Retina (tissue), 1 donor: Measurements from ENCODE around the gene FOXP2.
"Not testable (repeated sequence)": the region's sequence is repeated elsewhere in the genome, so short reads cannot be mapped to it uniquely, and the experiment has no call there.

Experiments used
- DNase-seq: peaks from one replicate; pipeline ENCODE4 v3.0.0-alpha.2; 2016

FOXP2 gene

GRCh38 chr7:114504586-114504985, 90.0 kb downstream of the FOXP2 start:
- no peak for DNase-seq

GRCh38 chr7:114507381-114507780, 92.8 kb downstream of the FOXP2 start:
- DNase-seq, result no peak

- no peak for DNase-seq
These were observed 93.5 kb downstream of the FOXP2 start for GRCh38 chr7:114508086-114508485.

GRCh38 chr7:114510824-114511223, 96.2 kb downstream of the FOXP2 start:
- DNase-seq, result not testable (repeated sequence)

GRCh38 chr7:114519240-114519639, 104.6 kb downstream of the FOXP2 start:
- DNase-seq, result peak; percentile 12

- no peak for DNase-seq
These were observed 107.5 kb downstream of the FOXP2 start for GRCh38 chr7:114522081-114522480.

- no peak for DNase-seq
These were observed 113.0 kb downstream of the FOXP2 start for GRCh38 chr7:114527589-114527988.

- no peak for DNase-seq
These were observed 115.5 kb downstream of the FOXP2 start for GRCh38 chr7:114530057-114530611.

GRCh38 chr7:114531326-114531725, 116.7 kb downstream of the FOXP2 start:
- no peak for DNase-seq

GRCh38 chr7:114533131-114533530, 118.5 kb downstream of the FOXP2 start:
- peak; percentile 30 for DNase-seq

- DNase-seq, result no peak
These were observed 120.3 kb downstream of the FOXP2 start for GRCh38 chr7:114534953-114535352.

GRCh38 chr7:114539575-114539974, 125.0 kb downstream of the FOXP2 start:
- no peak for DNase-seq

- DNase-seq, result no peak
These were observed 125.7 kb downstream of the FOXP2 start for GRCh38 chr7:114540291-114540690.

GRCh38 chr7:114547346-114547745, 132.7 kb downstream of the FOXP2 start:
- not testable (repeated sequence) for DNase-seq

GRCh38 chr7:114548081-114548980, 133.7 kb downstream of the FOXP2 start:
- no peak for DNase-seq

GRCh38 chr7:114554781-114555537, 140.3 kb downstream of the FOXP2 start:
- DNase-seq, result no peak

- no peak for DNase-seq
These were observed 152.8 kb downstream of the FOXP2 start for GRCh38 chr7:114567416-114567815.

GRCh38 chr7:114569220-114569619, 154.6 kb downstream of the FOXP2 start:
- no peak for DNase-seq

GRCh38 chr7:114574384-114574783, 159.8 kb downstream of the FOXP2 start:
- no peak for DNase-seq

GRCh38 chr7:114575098-114575497, 160.5 kb downstream of the FOXP2 start:
- DNase-seq, result peak; percentile 2

GRCh38 chr7:114580963-114581362, 166.3 kb downstream of the FOXP2 start:
- not testable (repeated sequence) for DNase-seq

- DNase-seq, result no peak
These were observed 173.9 kb downstream of the FOXP2 start for GRCh38 chr7:114588506-114588905.

- no peak for DNase-seq
These were observed 174.8 kb downstream of the FOXP2 start for GRCh38 chr7:114589436-114589835.

- no peak for DNase-seq
These were observed 175.7 kb downstream of the FOXP2 start for GRCh38 chr7:114590298-114590697.
